Measurements from ENCODE around the gene NOL7.

Gene NOL7

GRCh38 chr6:13575377-13575775 is 39.8 kb upstream of the NOL7 start:
- DNase-seq = no peak
- Histone ChIP-seq H3K27ac (ENCODE audit: insufficient read depth, low read length, poor library complexity, severe bottlenecking) (peak overlapping the region; percentile 85), H3K27me3 (replicated peaks; ENCODE audit: control insufficient read depth, insufficient read depth, low read length, poor library complexity, severe bottlenecking) (no peaks in the 10 kb centered on the region)

GRCh38 chr6:13576017-13576416 is 39.1 kb upstream of the NOL7 start:
- no peak overlapping the region for H3K27ac ChIP-seq (ENCODE audit: insufficient read depth, low read length, poor library complexity, severe bottlenecking)

More at GRCh38 chr6:13575377-13575775, 39.8 kb upstream of the NOL7 start:
- Histone ChIP-seq H3K4me1 (ENCODE audit: control insufficient read depth, insufficient read depth, low read length, poor library complexity, severe bottlenecking) (no peaks in the 10 kb centered on the region), H3K9me3 (ENCODE audit: control insufficient read depth, low read length) (no peaks in the 10 kb centered on the region), H3K36me3 (ENCODE audit: control insufficient read depth, insufficient read depth, low read length) (no peaks in the 10 kb centered on the region), H3K4me3 (ENCODE audit: insufficient read depth, low read depth, low read length, poor library complexity, severe bottlenecking) (peak overlapping the region; percentile 87)

GRCh38 chr6:13577926-13578325 is 37.2 kb upstream of the NOL7 start:
- no peaks in the 10 kb centered on the region for H3K36me3 ChIP-seq (ENCODE audit: control insufficient read depth, insufficient read depth, low read length)
- no peaks in the 10 kb centered on the region for H3K27me3 ChIP-seq (replicated peaks; ENCODE audit: control insufficient read depth, insufficient read depth, low read length, poor library complexity, severe bottlenecking)
- H3K4me3 ChIP-seq (ENCODE audit: insufficient read depth, low read depth, low read length, poor library complexity, severe bottlenecking) = no peak overlapping the region
- no peaks in the 10 kb centered on the region for H3K4me1 ChIP-seq (ENCODE audit: control insufficient read depth, insufficient read depth, low read length, poor library complexity, severe bottlenecking)
- no peak for DNase-seq
- no peak overlapping the region for H3K27ac ChIP-seq (ENCODE audit: insufficient read depth, low read length, poor library complexity, severe bottlenecking)
- H3K9me3 ChIP-seq (ENCODE audit: control insufficient read depth, low read length) = no peaks in the 10 kb centered on the region

More at GRCh38 chr6:13576017-13576416, 39.1 kb upstream of the NOL7 start:
- DNase-seq = no peak
- H3K4me1 ChIP-seq (ENCODE audit: control insufficient read depth, insufficient read depth, low read length, poor library complexity, severe bottlenecking) = no peaks in the 10 kb centered on the region
- no peaks in the 10 kb centered on the region for H3K9me3 ChIP-seq (ENCODE audit: control insufficient read depth, low read length)
- H3K4me3 ChIP-seq (ENCODE audit: insufficient read depth, low read depth, low read length, poor library complexity, severe bottlenecking) = no peak overlapping the region
- H3K36me3 ChIP-seq (ENCODE audit: control insufficient read depth, insufficient read depth, low read length) = no peaks in the 10 kb centered on the region
- H3K27me3 ChIP-seq (replicated peaks; ENCODE audit: control insufficient read depth, insufficient read depth, low read length, poor library complexity, severe bottlenecking) = no peaks in the 10 kb centered on the region

- DNase-seq = no peak
- Histone ChIP-seq H3K4me1 (ENCODE audit: control insufficient read depth, insufficient read depth, low read length, poor library complexity, severe bottlenecking) (no peaks in the 10 kb centered on the region), H3K27ac (ENCODE audit: insufficient read depth, low read length, poor library complexity, severe bottlenecking) (no peak overlapping the region), H3K36me3 (ENCODE audit: control insufficient read depth, insufficient read depth, low read length) (no peaks in the 10 kb centered on the region), H3K27me3 (replicated peaks; ENCODE audit: control insufficient read depth, insufficient read depth, low read length, poor library complexity, severe bottlenecking) (no peaks in the 10 kb centered on the region), H3K9me3 (ENCODE audit: control insufficient read depth, low read length) (no peaks in the 10 kb centered on the region), H3K4me3 (ENCODE audit: insufficient read depth, low read depth, low read length, poor library complexity, severe bottlenecking) (no peak overlapping the region)
These were observed 35.2 kb upstream of the NOL7 start for GRCh38 chr6:13579911-13580310.

GRCh38 chr6:13581700-13582229 is 33.4 kb upstream of the NOL7 start:
- DNase-seq = no peak
- H3K27ac ChIP-seq (ENCODE audit: insufficient read depth, low read length, poor library complexity, severe bottlenecking) = no peak overlapping the region

GRCh38 chr6:13586603-13587542 is 28.3 kb upstream of the NOL7 start:
- Histone ChIP-seq H3K27ac (ENCODE audit: insufficient read depth, low read length, poor library complexity, severe bottlenecking) (no peak overlapping the region), H3K27me3 (replicated peaks; ENCODE audit: control insufficient read depth, insufficient read depth, low read length, poor library complexity, severe bottlenecking) (no peaks in the 10 kb centered on the region), H3K36me3 (ENCODE audit: control insufficient read depth, insufficient read depth, low read length) (peaks cover 32% of the 10 kb centered on the region), H3K4me1 (ENCODE audit: control insufficient read depth, insufficient read depth, low read length, poor library complexity, severe bottlenecking) (no peaks in the 10 kb centered on the region), H3K9me3 (ENCODE audit: control insufficient read depth, low read length) (no peaks in the 10 kb centered on the region), H3K4me3 (ENCODE audit: insufficient read depth, low read depth, low read length, poor library complexity, severe bottlenecking) (no peak overlapping the region)
- no peak for DNase-seq

More at GRCh38 chr6:13581700-13582229, 33.4 kb upstream of the NOL7 start:
- Histone ChIP-seq H3K4me1 (ENCODE audit: control insufficient read depth, insufficient read depth, low read length, poor library complexity, severe bottlenecking) (no peaks in the 10 kb centered on the region), H3K9me3 (ENCODE audit: control insufficient read depth, low read length) (no peaks in the 10 kb centered on the region), H3K27me3 (replicated peaks; ENCODE audit: control insufficient read depth, insufficient read depth, low read length, poor library complexity, severe bottlenecking) (no peaks in the 10 kb centered on the region), H3K36me3 (ENCODE audit: control insufficient read depth, insufficient read depth, low read length) (peaks cover 3% of the 10 kb centered on the region), H3K4me3 (ENCODE audit: insufficient read depth, low read depth, low read length, poor library complexity, severe bottlenecking) (no peak overlapping the region)

GRCh38 chr6:13589801-13590200 is 25.3 kb upstream of the NOL7 start:
- H3K36me3 ChIP-seq (ENCODE audit: control insufficient read depth, insufficient read depth, low read length) = peaks cover 42% of the 10 kb centered on the region
- DNase-seq = no peak
- no peak overlapping the region for H3K4me3 ChIP-seq (ENCODE audit: insufficient read depth, low read depth, low read length, poor library complexity, severe bottlenecking)
- H3K9me3 ChIP-seq (ENCODE audit: control insufficient read depth, low read length) = no peaks in the 10 kb centered on the region
- no peaks in the 10 kb centered on the region for H3K27me3 ChIP-seq (replicated peaks; ENCODE audit: control insufficient read depth, insufficient read depth, low read length, poor library complexity, severe bottlenecking)
- H3K4me1 ChIP-seq (ENCODE audit: control insufficient read depth, insufficient read depth, low read length, poor library complexity, severe bottlenecking) = no peaks in the 10 kb centered on the region
- H3K27ac ChIP-seq (ENCODE audit: insufficient read depth, low read length, poor library complexity, severe bottlenecking) = no peak overlapping the region

GRCh38 chr6:13590574-13591153 is 24.5 kb upstream of the NOL7 start:
- peaks cover 49% of the 10 kb centered on the region for H3K36me3 ChIP-seq (ENCODE audit: control insufficient read depth, insufficient read depth, low read length)
- no peaks in the 10 kb centered on the region for H3K9me3 ChIP-seq (ENCODE audit: control insufficient read depth, low read length)
- no peaks in the 10 kb centered on the region for H3K4me1 ChIP-seq (ENCODE audit: control insufficient read depth, insufficient read depth, low read length, poor library complexity, severe bottlenecking)
- H3K27ac ChIP-seq (ENCODE audit: insufficient read depth, low read length, poor library complexity, severe bottlenecking) = no peak overlapping the region
- H3K27me3 ChIP-seq (replicated peaks; ENCODE audit: control insufficient read depth, insufficient read depth, low read length, poor library complexity, severe bottlenecking) = no peaks in the 10 kb centered on the region
- DNase-seq = no peak
- H3K4me3 ChIP-seq (ENCODE audit: insufficient read depth, low read depth, low read length, poor library complexity, severe bottlenecking) = no peak overlapping the region

- Histone ChIP-seq H3K27ac (ENCODE audit: insufficient read depth, low read length, poor library complexity, severe bottlenecking) (no peak overlapping the region), H3K27me3 (replicated peaks; ENCODE audit: control insufficient read depth, insufficient read depth, low read length, poor library complexity, severe bottlenecking) (no peaks in the 10 kb centered on the region), H3K4me1 (ENCODE audit: control insufficient read depth, insufficient read depth, low read length, poor library complexity, severe bottlenecking) (no peaks in the 10 kb centered on the region), H3K4me3 (ENCODE audit: insufficient read depth, low read depth, low read length, poor library complexity, severe bottlenecking) (no peak overlapping the region), H3K36me3 (ENCODE audit: control insufficient read depth, insufficient read depth, low read length) (peaks cover 50% of the 10 kb centered on the region), H3K9me3 (ENCODE audit: control insufficient read depth, low read length) (no peaks in the 10 kb centered on the region)
- no peak for DNase-seq
These were observed 23.8 kb upstream of the NOL7 start for GRCh38 chr6:13591205-13591921.
